ENCODE results near the gene CCNQ.

Gene CCNQ

DNA sequence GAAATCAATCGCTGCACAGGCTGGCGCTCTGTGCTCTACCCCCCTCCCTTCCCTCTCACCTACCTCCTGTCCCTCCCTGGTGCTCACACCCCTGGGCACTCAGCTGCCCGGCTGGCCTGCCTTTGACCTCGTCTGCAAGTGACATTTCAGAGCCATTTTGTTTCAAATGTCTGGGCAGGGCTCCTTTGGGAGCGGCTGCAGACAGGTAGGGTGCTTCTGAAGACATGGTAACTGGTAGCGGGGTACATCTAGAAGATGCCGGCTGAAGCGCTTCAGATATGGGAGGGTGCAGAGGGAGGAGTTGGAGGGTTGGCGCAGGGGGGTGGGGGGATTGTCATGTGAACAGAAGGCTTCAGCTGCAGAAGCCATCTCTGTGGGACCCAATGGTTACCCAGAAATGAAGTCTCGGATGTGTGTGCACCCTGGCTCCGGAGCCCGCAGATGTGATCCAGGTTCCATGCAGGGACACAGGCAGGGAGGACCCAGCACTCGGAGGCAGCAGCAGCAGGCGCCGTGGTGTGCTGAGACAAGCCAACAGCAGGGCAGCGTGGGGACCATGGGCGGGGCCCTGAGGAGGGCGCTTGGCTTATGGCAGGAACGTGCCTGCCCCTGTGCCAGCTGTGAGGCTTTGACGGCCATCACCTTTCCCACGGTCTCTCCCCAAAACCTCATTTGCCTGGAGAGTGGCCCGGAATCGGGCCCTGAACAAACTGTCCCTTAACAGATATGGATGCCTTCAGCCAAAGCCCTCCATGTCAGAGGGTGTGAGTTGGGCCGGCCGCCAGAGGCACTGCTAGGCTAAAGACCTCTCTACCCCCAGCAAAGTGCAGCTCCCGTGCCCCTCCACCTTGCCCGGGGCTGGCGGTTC, 40.5 kb upstream of the CCNQ start (continued):
- no peak for TF ChIP-seq ZFP30 (CRISPR knock-in tag; IDR thresholded peaks at IDR 0.05)
- TF ChIP-seq, protein P1, sequence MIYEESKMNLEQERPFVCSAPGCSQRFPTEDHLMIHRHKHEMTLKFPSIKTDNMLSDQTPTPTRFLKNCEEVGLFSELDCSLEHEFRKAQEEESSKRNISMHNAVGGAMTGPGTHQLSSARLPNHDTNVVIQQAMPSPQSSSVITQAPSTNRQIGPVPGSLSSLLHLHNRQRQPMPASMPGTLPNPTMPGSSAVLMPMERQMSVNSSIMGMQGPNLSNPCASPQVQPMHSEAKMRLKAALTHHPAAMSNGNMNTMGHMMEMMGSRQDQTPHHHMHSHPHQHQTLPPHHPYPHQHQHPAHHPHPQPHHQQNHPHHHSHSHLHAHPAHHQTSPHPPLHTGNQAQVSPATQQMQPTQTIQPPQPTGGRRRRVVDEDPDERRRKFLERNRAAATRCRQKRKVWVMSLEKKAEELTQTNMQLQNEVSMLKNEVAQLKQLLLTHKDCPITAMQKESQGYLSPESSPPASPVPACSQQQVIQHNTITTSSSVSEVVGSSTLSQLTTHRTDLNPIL (CRISPR knock-in tag; IDR thresholded peaks at IDR 0.05; ENCODE audit: low read depth): no peak
- no peak for TF ChIP-seq ISL1 (CRISPR knock-in tag; IDR thresholded peaks at IDR 0.05)
- TF ChIP-seq ZNF8 (CRISPR knock-in tag; IDR thresholded peaks at IDR 0.05): no peak
- no peak for TF ChIP-seq TOX (CRISPR knock-in tag; IDR thresholded peaks at IDR 0.05; ENCODE audit: borderline replicate concordance)
- no peak for TF ChIP-seq ARNTL (CRISPR knock-in tag; IDR thresholded peaks at IDR 0.05; ENCODE audit: borderline replicate concordance, low read depth)

DNA sequence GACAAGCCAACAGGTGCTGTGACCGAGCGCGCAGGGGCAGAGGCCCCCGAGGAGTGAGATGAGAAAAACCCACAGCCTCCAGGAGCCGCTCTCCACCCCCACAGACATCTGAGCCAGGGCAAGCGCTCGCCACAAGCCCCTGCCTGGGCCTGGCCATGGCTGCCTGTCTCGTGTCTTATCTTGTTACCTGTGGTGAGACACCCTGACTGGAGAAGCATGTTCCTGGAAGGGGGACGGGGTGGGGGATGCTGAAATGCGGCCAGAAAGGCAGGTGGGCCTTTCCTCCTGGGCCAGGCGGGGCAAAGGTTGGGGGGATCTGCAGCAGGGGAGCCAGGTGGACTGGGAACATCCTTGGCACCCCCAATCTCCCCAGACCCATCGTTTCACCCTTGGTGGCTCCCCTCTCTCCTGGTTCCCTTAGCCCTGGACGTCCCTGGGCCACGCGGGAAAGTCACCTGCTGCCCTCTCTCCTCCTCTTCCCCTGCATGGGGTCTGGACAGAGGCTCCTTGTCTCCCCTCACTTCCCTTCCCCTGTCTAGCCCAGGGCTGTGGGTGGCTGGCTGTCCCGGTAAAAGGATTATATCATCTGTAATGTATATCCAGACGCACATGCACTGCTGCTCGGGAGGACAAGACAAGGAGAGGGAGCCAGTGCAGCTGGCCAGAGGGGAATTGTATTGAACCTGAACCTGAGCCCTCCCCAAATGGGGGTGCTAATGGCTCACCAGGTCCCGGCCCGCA, 39.7 kb upstream of the CCNQ start:
- ATAC-seq: no peak
- TF ChIP-seq, protein P2, sequence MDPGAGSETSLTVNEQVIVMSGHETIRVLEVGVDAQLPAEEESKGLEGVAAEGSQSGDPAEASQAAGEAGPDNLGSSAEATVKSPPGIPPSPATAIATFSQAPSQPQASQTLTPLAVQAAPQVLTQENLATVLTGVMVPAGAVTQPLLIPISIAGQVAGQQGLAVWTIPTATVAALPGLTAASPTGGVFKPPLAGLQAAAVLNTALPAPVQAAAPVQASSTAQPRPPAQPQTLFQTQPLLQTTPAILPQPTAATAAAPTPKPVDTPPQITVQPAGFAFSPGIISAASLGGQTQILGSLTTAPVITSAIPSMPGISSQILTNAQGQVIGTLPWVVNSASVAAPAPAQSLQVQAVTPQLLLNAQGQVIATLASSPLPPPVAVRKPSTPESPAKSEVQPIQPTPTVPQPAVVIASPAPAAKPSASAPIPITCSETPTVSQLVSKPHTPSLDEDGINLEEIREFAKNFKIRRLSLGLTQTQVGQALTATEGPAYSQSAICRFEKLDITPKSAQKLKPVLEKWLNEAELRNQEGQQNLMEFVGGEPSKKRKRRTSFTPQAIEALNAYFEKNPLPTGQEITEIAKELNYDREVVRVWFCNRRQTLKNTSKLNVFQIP (CRISPR knock-in tag; IDR thresholded peaks at IDR 0.05; ENCODE audit: borderline replicate concordance, low read depth): no peak
- TF ChIP-seq, protein P3, sequence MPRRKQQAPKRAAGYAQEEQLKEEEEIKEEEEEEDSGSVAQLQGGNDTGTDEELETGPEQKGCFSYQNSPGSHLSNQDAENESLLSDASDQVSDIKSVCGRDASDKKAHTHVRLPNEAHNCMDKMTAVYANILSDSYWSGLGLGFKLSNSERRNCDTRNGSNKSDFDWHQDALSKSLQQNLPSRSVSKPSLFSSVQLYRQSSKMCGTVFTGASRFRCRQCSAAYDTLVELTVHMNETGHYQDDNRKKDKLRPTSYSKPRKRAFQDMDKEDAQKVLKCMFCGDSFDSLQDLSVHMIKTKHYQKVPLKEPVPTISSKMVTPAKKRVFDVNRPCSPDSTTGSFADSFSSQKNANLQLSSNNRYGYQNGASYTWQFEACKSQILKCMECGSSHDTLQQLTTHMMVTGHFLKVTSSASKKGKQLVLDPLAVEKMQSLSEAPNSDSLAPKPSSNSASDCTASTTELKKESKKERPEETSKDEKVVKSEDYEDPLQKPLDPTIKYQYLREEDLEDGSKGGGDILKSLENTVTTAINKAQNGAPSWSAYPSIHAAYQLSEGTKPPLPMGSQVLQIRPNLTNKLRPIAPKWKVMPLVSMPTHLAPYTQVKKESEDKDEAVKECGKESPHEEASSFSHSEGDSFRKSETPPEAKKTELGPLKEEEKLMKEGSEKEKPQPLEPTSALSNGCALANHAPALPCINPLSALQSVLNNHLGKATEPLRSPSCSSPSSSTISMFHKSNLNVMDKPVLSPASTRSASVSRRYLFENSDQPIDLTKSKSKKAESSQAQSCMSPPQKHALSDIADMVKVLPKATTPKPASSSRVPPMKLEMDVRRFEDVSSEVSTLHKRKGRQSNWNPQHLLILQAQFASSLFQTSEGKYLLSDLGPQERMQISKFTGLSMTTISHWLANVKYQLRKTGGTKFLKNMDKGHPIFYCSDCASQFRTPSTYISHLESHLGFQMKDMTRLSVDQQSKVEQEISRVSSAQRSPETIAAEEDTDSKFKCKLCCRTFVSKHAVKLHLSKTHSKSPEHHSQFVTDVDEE (CRISPR knock-in tag; IDR thresholded peaks at IDR 0.05): no peak
- TF ChIP-seq ESRRG (CRISPR knock-in tag; IDR thresholded peaks at IDR 0.05): no peak
- TF ChIP-seq, protein P1 (CRISPR knock-in tag; IDR thresholded peaks at IDR 0.05; ENCODE audit: low read depth): no peak
- TF ChIP-seq ARNTL (CRISPR knock-in tag; IDR thresholded peaks at IDR 0.05; ENCODE audit: borderline replicate concordance, low read depth): no peak
- no peak for TF ChIP-seq ZNF70 (CRISPR knock-in tag; IDR thresholded peaks at IDR 0.05)

DNA sequence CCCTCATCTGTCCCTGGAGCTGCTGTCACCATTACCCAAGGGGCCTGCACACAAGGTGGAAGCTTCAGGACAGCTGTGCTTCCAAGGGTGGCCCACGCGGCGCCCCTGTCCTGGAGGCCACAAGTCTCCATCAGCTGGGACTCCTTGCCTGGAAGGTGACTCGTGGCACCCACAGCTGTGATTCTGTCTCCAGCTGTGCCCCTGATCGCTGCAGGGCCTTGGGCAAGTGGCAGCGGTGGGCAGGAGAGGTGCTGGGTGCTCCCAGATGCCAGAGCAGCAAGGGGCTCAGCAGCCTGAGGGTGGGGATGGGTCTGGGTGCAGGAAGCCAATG, 39.1 kb upstream of the CCNQ start:
- no peak for TF ChIP-seq OSR1 (CRISPR knock-in tag; IDR thresholded peaks at IDR 0.05)
- no peak for TF ChIP-seq TCF4 (CRISPR knock-in tag; IDR thresholded peaks at IDR 0.05; ENCODE audit: borderline replicate concordance)
- TF ChIP-seq, protein P4, sequence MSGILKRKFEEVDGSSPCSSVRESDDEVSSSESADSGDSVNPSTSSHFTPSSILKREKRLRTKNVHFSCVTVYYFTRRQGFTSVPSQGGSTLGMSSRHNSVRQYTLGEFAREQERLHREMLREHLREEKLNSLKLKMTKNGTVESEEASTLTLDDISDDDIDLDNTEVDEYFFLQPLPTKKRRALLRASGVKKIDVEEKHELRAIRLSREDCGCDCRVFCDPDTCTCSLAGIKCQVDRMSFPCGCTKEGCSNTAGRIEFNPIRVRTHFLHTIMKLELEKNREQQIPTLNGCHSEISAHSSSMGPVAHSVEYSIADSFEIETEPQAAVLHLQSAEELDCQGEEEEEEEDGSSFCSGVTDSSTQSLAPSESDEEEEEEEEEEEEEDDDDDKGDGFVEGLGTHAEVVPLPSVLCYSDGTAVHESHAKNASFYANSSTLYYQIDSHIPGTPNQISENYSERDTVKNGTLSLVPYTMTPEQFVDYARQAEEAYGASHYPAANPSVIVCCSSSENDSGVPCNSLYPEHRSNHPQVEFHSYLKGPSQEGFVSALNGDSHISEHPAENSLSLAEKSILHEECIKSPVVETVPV (CRISPR knock-in tag; IDR thresholded peaks at IDR 0.05): no peak
- no peak for TF ChIP-seq ZFP30 (CRISPR knock-in tag; IDR thresholded peaks at IDR 0.05)
- no peak for TF ChIP-seq BACH2 (CRISPR knock-in tag; IDR thresholded peaks at IDR 0.05; ENCODE audit: borderline replicate concordance)
- TF ChIP-seq, protein P5, sequence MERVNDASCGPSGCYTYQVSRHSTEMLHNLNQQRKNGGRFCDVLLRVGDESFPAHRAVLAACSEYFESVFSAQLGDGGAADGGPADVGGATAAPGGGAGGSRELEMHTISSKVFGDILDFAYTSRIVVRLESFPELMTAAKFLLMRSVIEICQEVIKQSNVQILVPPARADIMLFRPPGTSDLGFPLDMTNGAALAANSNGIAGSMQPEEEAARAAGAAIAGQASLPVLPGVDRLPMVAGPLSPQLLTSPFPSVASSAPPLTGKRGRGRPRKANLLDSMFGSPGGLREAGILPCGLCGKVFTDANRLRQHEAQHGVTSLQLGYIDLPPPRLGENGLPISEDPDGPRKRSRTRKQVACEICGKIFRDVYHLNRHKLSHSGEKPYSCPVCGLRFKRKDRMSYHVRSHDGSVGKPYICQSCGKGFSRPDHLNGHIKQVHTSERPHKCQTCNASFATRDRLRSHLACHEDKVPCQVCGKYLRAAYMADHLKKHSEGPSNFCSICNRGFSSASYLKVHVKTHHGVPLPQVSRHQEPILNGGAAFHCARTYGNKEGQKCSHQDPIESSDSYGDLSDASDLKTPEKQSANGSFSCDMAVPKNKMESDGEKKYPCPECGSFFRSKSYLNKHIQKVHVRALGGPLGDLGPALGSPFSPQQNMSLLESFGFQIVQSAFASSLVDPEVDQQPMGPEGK (CRISPR knock-in tag; IDR thresholded peaks at IDR 0.05; ENCODE audit: borderline replicate concordance): no peak
- TF ChIP-seq ZNF8 (CRISPR knock-in tag; IDR thresholded peaks at IDR 0.05): no peak
- no peak for TF ChIP-seq ARNTL (CRISPR knock-in tag; IDR thresholded peaks at IDR 0.05; ENCODE audit: borderline replicate concordance, low read depth)
- TF ChIP-seq ZFP3 (CRISPR knock-in tag; IDR thresholded peaks at IDR 0.05): no peak
- TF ChIP-seq ISL1 (CRISPR knock-in tag; IDR thresholded peaks at IDR 0.05): no peak
- TF ChIP-seq TOX (CRISPR knock-in tag; IDR thresholded peaks at IDR 0.05; ENCODE audit: borderline replicate concordance): no peak
- no peak for TF ChIP-seq GLIS3 (CRISPR knock-in tag; IDR thresholded peaks at IDR 0.05)
- TF ChIP-seq ZNF565 (CRISPR knock-in tag; conservative IDR thresholded peaks at IDR 0.05; ENCODE audit: low read depth): no peak
- TF ChIP-seq CSDC2 (CRISPR knock-in tag; IDR thresholded peaks at IDR 0.05): no peak
- no peak for ATAC-seq
